Tibial nerve (tissue), 4 donors: ENCODE results near the gene PRDM1. TPM values are rescaled to one million over a fixed set of nuclear protein-coding genes. Genes with fewer than 3 reads are reported as not detected.
A peak's percentile ranks its signal among the peaks of the same experiment; 100 is the strongest.

Experiments
- DNase-seq, 2 donors: peaks; one replicate each; pipeline ENCODE4 v3.0.0-alpha.2; 2019; ENCODE audit warnings: low spot score in 2 of 2
- H3K27ac ChIP-seq, 4 donors: fragments of 200-600 bp; sonication (generic) in 3 of 4; one replicate each; pipeline ENCODE4 v1.5.1; 2017 to 2019; ENCODE audit warnings: mild to moderate bottlenecking in 1 of 4
- H3K27me3 ChIP-seq, 2 donors: fragments of 200-600 bp; sonication (generic) in 1 of 2; one replicate each; pipeline versions ENCODE4 v1.5.1 to v1.6.0; 2017 to 2019
- H3K36me3 ChIP-seq, 3 donors: fragments of 200-600 bp; sonication (generic); one replicate each; pipeline ENCODE4 v1.5.1; 2018 to 2019
- H3K4me1 ChIP-seq, 4 donors: fragments of 200-600 bp; sonication (generic) in 3 of 4; one replicate each; pipeline ENCODE4 v1.5.1; 2017 to 2019
- H3K4me3 ChIP-seq, 4 donors: fragments of 200-600 bp; sonication (generic) in 3 of 4; one replicate each; pipeline ENCODE4 v1.5.1; 2017 to 2019; ENCODE audit warnings: mild to moderate bottlenecking in 1 of 4, moderate library complexity in 1 of 4
- H3K9me3 ChIP-seq, 4 donors: fragments of 200-600 bp; sonication (generic) in 3 of 4; one replicate each; pipeline ENCODE4 v1.5.1; 2017 to 2019
- CTCF ChIP-seq, 5 experiments: fragments of 200-600 bp in 3 of 5; fragments of 450-650 bp in 2 of 5; sonication (generic) in 3 of 5; IDR thresholded peaks; one replicate each; pipeline ENCODE4 v1.5.1; 2016 to 2019; ENCODE audit warnings: antibody characterized with exemption in 5 of 5, mild to moderate bottlenecking in 3 of 5, moderate library complexity in 2 of 5
- EP300 ChIP-seq, 2 donors: sonication (generic); formaldehyde crosslinking; IDR thresholded peaks; one replicate each; pipeline ENCODE4 v1.6.1; 2017; ENCODE audit warnings: antibody characterized with exemption in 2 of 2, mild to moderate bottlenecking in 1 of 2
- POLR2A ChIP-seq, 2 donors: fragments of 450-650 bp; IDR thresholded peaks; one replicate each; pipeline ENCODE4 v1.6.1; 2017; ENCODE audit warnings: antibody characterized with exemption in 2 of 2, mild to moderate bottlenecking in 2 of 2, moderate library complexity in 2 of 2
- WGBS, 2 donors: methylation state at CpG; one replicate each; pipeline ENCODE4 v1.1.5; 2018; 5-methylcytosine and 5-hydroxymethylcytosine counted together
- total RNA-seq, 4 donors: library from RNA; depleted of rRNA; stranded (reverse); fragments of >200 nt; gene quantifications; one replicate each; pipeline ENCODE4 v1.1.0, GENCODE V29; 2016

The PRDM1 gene
- total RNA-seq, 4 donors from 2014 or later, result 2.1 to 17.3 (median 5.6) TPM

GRCh38 chr6:106102967-106103727 lies 17.0 kb downstream of the PRDM1 start:
- H3K4me3 ChIP-seq, result peak overlapping the region in 1 of 4 donors; percentile 22
- WGBS, 2 donors, result 78 to 85% methylated on average over 11 of the region's 11 CpGs
- H3K9me3 ChIP-seq, result no peaks in the 10 kb centered on the region
- H3K27ac ChIP-seq, result peak overlapping the region in 1 of 4 donors; percentile 9
- H3K27me3 ChIP-seq, result peaks cover 0 to 3% of the 10 kb centered on the region in 2 donors
- TF ChIP-seq CTCF (IDR thresholded peaks at IDR 0.05) (no peak), EP300 (IDR thresholded peaks at IDR 0.05) (no peak), POLR2A (IDR thresholded peaks at IDR 0.05) (no peak)
- peaks cover 0 to 17% (median 4%) of the 10 kb centered on the region in 4 donors for H3K4me1 ChIP-seq
- no peak for DNase-seq
- peaks cover 0 to 25% (median 18%) of the 10 kb centered on the region in 3 donors for H3K36me3 ChIP-seq

GRCh38 chr6:106103728-106104109 lies 17.6 kb downstream of the PRDM1 start:
- peak overlapping the region in 1 of 4 donors; percentile 22 for H3K4me3 ChIP-seq
- 84 to 85% methylated on average over 9 of the region's 9 CpGs for WGBS, 2 donors
- H3K9me3 ChIP-seq, result no peaks in the 10 kb centered on the region
- DNase-seq, result no peak
- TF ChIP-seq POLR2A (IDR thresholded peaks at IDR 0.05) (no peak), CTCF (IDR thresholded peaks at IDR 0.05) (no peak), EP300 (IDR thresholded peaks at IDR 0.05) (no peak)
- H3K36me3 ChIP-seq, result peaks cover 0 to 25% (median 18%) of the 10 kb centered on the region in 3 donors
- no peaks in the 10 kb centered on the region for H3K27me3 ChIP-seq
- peaks cover 0 to 11% (median 2%) of the 10 kb centered on the region in 4 donors for H3K4me1 ChIP-seq
- H3K27ac ChIP-seq, result peak overlapping the region in 1 of 4 donors; percentile 9

- Histone ChIP-seq H3K27me3 (no peaks in the 10 kb centered on the region), H3K27ac (no peak overlapping the region), H3K36me3 (peaks cover 0 to 25% (median 18%) of the 10 kb centered on the region in 3 donors), H3K9me3 (no peaks in the 10 kb centered on the region), H3K4me3 (no peak overlapping the region), H3K4me1 (peaks cover 0 to 4% (median 0%) of the 10 kb centered on the region in 4 donors)
- 90 to 93% methylated on average over 7 of the region's 7 CpGs for WGBS, 2 donors
- TF ChIP-seq EP300 (IDR thresholded peaks at IDR 0.05) (no peak), CTCF (IDR thresholded peaks at IDR 0.05) (no peak), POLR2A (IDR thresholded peaks at IDR 0.05) (no peak)
- no peak for DNase-seq
Measured at GRCh38 chr6:106104476-106104875, 18.3 kb downstream of the PRDM1 start.

- no peaks in the 10 kb centered on the region for H3K4me1 ChIP-seq
- H3K9me3 ChIP-seq, result no peaks in the 10 kb centered on the region
- TF ChIP-seq CTCF (IDR thresholded peaks at IDR 0.05) (no peak), POLR2A (IDR thresholded peaks at IDR 0.05) (no peak), EP300 (IDR thresholded peaks at IDR 0.05) (no peak)
- H3K27me3 ChIP-seq, result no peaks in the 10 kb centered on the region
- no peak for DNase-seq
- peaks cover 0 to 25% (median 18%) of the 10 kb centered on the region in 3 donors for H3K36me3 ChIP-seq
- no peak overlapping the region for H3K27ac ChIP-seq
- 95 to 96% methylated on average over 21 of the region's 21 CpGs for WGBS, 2 donors
- H3K4me3 ChIP-seq, result no peak overlapping the region
Measured at GRCh38 chr6:106104941-106105340, 18.8 kb downstream of the PRDM1 start.

GRCh38 chr6:106105493-106105892 lies 19.4 kb downstream of the PRDM1 start:
- no peak overlapping the region for H3K4me3 ChIP-seq
- WGBS, 2 donors, result 96% methylated on average over 22 of the region's 22 CpGs
- H3K27me3 ChIP-seq, result no peaks in the 10 kb centered on the region
- TF ChIP-seq POLR2A (IDR thresholded peaks at IDR 0.05), result no peak
- no peak for TF ChIP-seq EP300 (IDR thresholded peaks at IDR 0.05)
- no peak for TF ChIP-seq CTCF (IDR thresholded peaks at IDR 0.05)
- no peak overlapping the region for H3K27ac ChIP-seq
- DNase-seq, result no peak
- H3K36me3 ChIP-seq, result peaks cover 0 to 25% (median 18%) of the 10 kb centered on the region in 3 donors
- no peaks in the 10 kb centered on the region for H3K9me3 ChIP-seq
- H3K4me1 ChIP-seq, result no peaks in the 10 kb centered on the region
